H1 (cell line): Measurements from ENCODE around the gene KLK7. TPM values are rescaled to one million over a fixed set of nuclear protein-coding genes. Genes with fewer than 3 reads are reported as not detected.

Experiments
- CTCF ChIA-PET: fragments of 300-600 bp; sonication (Branson Sonifier 250); formaldehyde crosslinking; loops from one replicate; lab custom pipeline; 2021; ENCODE audit not compliant: partially characterized antibody; lab: Charles Lee
- POLR2A ChIA-PET: fragments of 300-600 bp; sonication (Branson Sonifier 250); formaldehyde crosslinking; loops from one replicate; lab custom pipeline; 2021; ENCODE audit warnings: inconsistent platforms; ENCODE audit not compliant: partially characterized antibody; lab: Charles Lee
- DNase-seq, 2 experiments: peaks; one replicate each; pipeline versions ENCODE4 v3.0.0 to v3.0.0-alpha.2; 2010 to 2022; ENCODE audit warnings: low spot score in 2 of 2, low read depth in 1 of 2, mixed read lengths in 1 of 2
- FAIRE-seq: peaks from 2 replicates; lab custom pipeline; 2011; peaks lifted over from hg19 to GRCh38; lab: Jason Lieb, UNC
- H2AFZ ChIP-seq: 2 replicates; pipeline ENCODE4 v1.8.1; 2012; ENCODE audit warnings: low read length, inconsistent platforms
- H2AK5ac ChIP-seq: 2 replicates; pipeline ENCODE4 v1.6.1; 2013; ENCODE audit warnings: low read depth, low read length
- H2BK120ac ChIP-seq: replicated peaks from 2 replicates; pipeline ENCODE3; 2013; ENCODE audit warnings: low read depth, low read length, inconsistent platforms
- H2BK12ac ChIP-seq: 2 replicates; pipeline ENCODE4 v1.6.1; 2013; ENCODE audit warnings: low read depth, low read length
- H2BK15ac ChIP-seq: 2 replicates; pipeline ENCODE4 v1.6.1; 2013; ENCODE audit warnings: low read length
- H2BK20ac ChIP-seq: 2 replicates; pipeline ENCODE4 v1.6.1; 2013; ENCODE audit warnings: low read length
- H2BK5ac ChIP-seq: 2 replicates; pipeline ENCODE4 v1.6.1; 2013; ENCODE audit warnings: low read depth, low read length
- H3K14ac ChIP-seq: 2 replicates; pipeline ENCODE4 v1.6.1; 2013; ENCODE audit warnings: inconsistent platforms; ENCODE audit not compliant: insufficient read length
- H3K18ac ChIP-seq: 2 replicates; pipeline ENCODE4 v1.6.1; 2013; ENCODE audit warnings: low read length; ENCODE audit errors: extremely low read depth
- H3K23ac ChIP-seq: 2 replicates; pipeline ENCODE4 v1.6.1; 2013; ENCODE audit warnings: inconsistent platforms; ENCODE audit not compliant: insufficient read length
- H3K23me2 ChIP-seq: 2 replicates; pipeline ENCODE4 v1.6.1; 2013; ENCODE audit warnings: low read depth, low read length
- H3K27ac ChIP-seq: 2 replicates; pipeline ENCODE4 v1.6.1; 2011; ENCODE audit warnings: low read depth, low read length, inconsistent platforms
- H3K27me3 ChIP-seq, 4 experiments: replicated peaks in 1 of 4; 1 replicate in 1 of 4; 2 replicates in 3 of 4; pipeline versions ENCODE4 v1.6.1 to v1.8.1; 2011 to 2013; ENCODE audit warnings: low read length in 3 of 4, mild to moderate bottlenecking in 3 of 4, inconsistent platforms in 2 of 4, mixed read lengths in 2 of 4, moderate library complexity in 1 of 4; ENCODE audit not compliant: control insufficient read depth in 3 of 4, insufficient read depth in 3 of 4; ENCODE audit errors: extremely low read depth in 1 of 4
- H3K36me3 ChIP-seq, 4 experiments: 2 replicates each; pipeline versions ENCODE4 v1.6.1 to v1.8.1; 2011 to 2013; ENCODE audit warnings: mild to moderate bottlenecking in 4 of 4, low read length in 3 of 4, moderate library complexity in 2 of 4, control low read depth in 1 of 4, inconsistent platforms in 1 of 4; ENCODE audit not compliant: insufficient read depth in 4 of 4, control insufficient read depth in 2 of 4
- H3K4ac ChIP-seq: replicated peaks from 2 replicates; pipeline ENCODE3; 2013; ENCODE audit warnings: low read length, low read depth, mixed read lengths, inconsistent platforms; ENCODE audit not compliant: insufficient read length
- H3K4me1 ChIP-seq, 4 experiments: replicated peaks in 1 of 4; 1 replicate in 1 of 4; 2 replicates in 3 of 4; pipeline versions ENCODE4 v1.6.1 to v1.8.1; 2011 to 2013; ENCODE audit warnings: low read length in 3 of 4, inconsistent platforms in 2 of 4, mixed read lengths in 1 of 4; ENCODE audit not compliant: insufficient read depth in 4 of 4, control insufficient read depth in 3 of 4
- H3K4me2 ChIP-seq, 2 experiments: 2 replicates each; pipeline versions ENCODE4 v1.6.1 to v1.8.1; 2011 to 2013; ENCODE audit warnings: low read depth in 2 of 2, low read length in 2 of 2, control low read depth in 1 of 2, inconsistent platforms in 1 of 2, mild to moderate bottlenecking in 1 of 2; ENCODE audit not compliant: insufficient read depth in 1 of 2
- H3K4me3 ChIP-seq, 4 experiments: fragments of 200-600, 300-600 bp in 1 of 4; sonication (generic), shearing (Covaris generic), sonication (Bioruptor Twin) in 1 of 4; 2 replicates each; pipeline versions ENCODE4 v1.5.1 to v1.8.1; 2011 to 2016; ENCODE audit warnings: low read length in 4 of 4, low read depth in 3 of 4, control low read depth in 2 of 4, inconsistent platforms in 2 of 4, mild to moderate bottlenecking in 2 of 4, mixed read lengths in 1 of 4, moderate library complexity in 1 of 4; ENCODE audit not compliant: insufficient read depth in 2 of 4; ENCODE audit errors: extremely low read depth in 1 of 4
- H3K56ac ChIP-seq: replicated peaks from 2 replicates; pipeline ENCODE3; 2013; ENCODE audit warnings: low read depth, mild to moderate bottlenecking, mixed read lengths, low read length, inconsistent platforms; ENCODE audit not compliant: insufficient read length
- H3K79me1 ChIP-seq: 2 replicates; pipeline ENCODE4 v1.6.1; 2013; ENCODE audit warnings: low read depth, low read length, control low read depth
- H3K79me2 ChIP-seq, 2 experiments: 2 replicates each; pipeline versions ENCODE4 v1.6.1 to v1.8.1; 2012 to 2013; ENCODE audit warnings: low read length in 2 of 2, mild to moderate bottlenecking in 2 of 2, inconsistent platforms in 1 of 2; ENCODE audit not compliant: insufficient read depth in 2 of 2, control insufficient read depth in 1 of 2
- H3K9ac ChIP-seq, 4 experiments: replicated peaks in 1 of 4; 1 replicate in 1 of 4; 2 replicates in 3 of 4; pipeline versions ENCODE4 v1.6.1 to v1.8.1; 2011 to 2013; ENCODE audit warnings: low read depth in 3 of 4, low read length in 3 of 4, control low read depth in 2 of 4, mild to moderate bottlenecking in 2 of 4, moderate library complexity in 2 of 4, inconsistent platforms in 1 of 4; ENCODE audit errors: extremely low read depth in 1 of 4
- H3K9me3 ChIP-seq, 2 experiments: 2 replicates each; pipeline versions ENCODE4 v1.6.1 to v1.8.1; 2012 to 2013; ENCODE audit warnings: mild to moderate bottlenecking in 2 of 2, moderate library complexity in 2 of 2, control low read depth in 1 of 2, inconsistent platforms in 1 of 2, low read depth in 1 of 2, low read length in 1 of 2, mixed read lengths in 1 of 2; ENCODE audit not compliant: insufficient read depth in 2 of 2
- H4K20me1 ChIP-seq, 2 experiments: replicated peaks in 1 of 2; 2 replicates each; pipeline versions ENCODE3 to v1.8.1; 2011 to 2013; ENCODE audit warnings: inconsistent platforms in 2 of 2, low read length in 2 of 2, mild to moderate bottlenecking in 1 of 2; ENCODE audit not compliant: insufficient read depth in 2 of 2, control insufficient read depth in 1 of 2
- H4K5ac ChIP-seq: 2 replicates; pipeline ENCODE4 v1.6.1; 2013; ENCODE audit warnings: low read length, low read depth, mixed read lengths, inconsistent platforms; ENCODE audit not compliant: insufficient read length
- H4K8ac ChIP-seq: 2 replicates; pipeline ENCODE4 v1.8.0; 2013; ENCODE audit warnings: mild to moderate bottlenecking, moderate library complexity, low read length, inconsistent platforms; ENCODE audit not compliant: insufficient read depth; ENCODE audit errors: extremely low read depth
- H4K91ac ChIP-seq: replicated peaks from 2 replicates; pipeline ENCODE3; 2013; ENCODE audit warnings: low read length, mixed read lengths, inconsistent platforms; ENCODE audit not compliant: insufficient read length
- CREB1 ChIP-seq: IDR thresholded peaks from 2 replicates; pipeline ENCODE4 v1.6.1; 2012; ENCODE audit warnings: inconsistent platforms
- MAFK ChIP-seq: IDR thresholded peaks from 2 replicates; pipeline ENCODE4 v1.6.1; 2012; ENCODE audit warnings: low read depth, mild to moderate bottlenecking, improper control_type of control experiment, low read length
- SRF ChIP-seq: IDR thresholded peaks from 2 replicates; pipeline ENCODE4 v1.6.1; 2011; ENCODE audit warnings: mild to moderate bottlenecking, low read depth, low read length, moderate library complexity
- WGBS, 2 experiments: shearing (Covaris generic) in 1 of 2; methylation state at CpG; one replicate each; pipeline versions ENCODE4 v1.1.6 to v1.1.7; 2013 to 2015; ENCODE audit warnings: low lambda C conversion rate in 2 of 2, mixed read lengths in 2 of 2, inconsistent platforms in 1 of 2, low coverage in 1 of 2, missing lambda C conversion rate in 1 of 2; ENCODE audit not compliant: insufficient replicate concordance in 2 of 2, insufficient coverage in 1 of 2, insufficient read length in 1 of 2; ENCODE audit errors: extremely low coverage in 1 of 2, missing lambda C conversion rate in 1 of 2; 5-methylcytosine and 5-hydroxymethylcytosine counted together
- polyA plus RNA-seq, 7 experiments: library from polyadenylated mRNA; depleted of rRNA in 3 of 7; stranded (reverse) in 5 of 7; unstranded in 2 of 7; fragments of >200 nt in 5 of 7; fragments of 200-250 nt in 2 of 7; gene quantifications; 1 replicate in 5 of 7; 2 replicates in 1 of 7; 4 replicates in 1 of 7; pipeline versions ENCODE4 v1.2.1 to v1.2.3, GENCODE V29; 2011 to 2013; ENCODE audit warnings: missing spikeins in 2 of 7, mixed read lengths in 2 of 7
- total RNA-seq: library from RNA; stranded (reverse); fragmentation: NEBNext Ultra II Directional; extraction: Animal tissue kit (Norgen Biotek cat#: 25700); gene quantifications from 2 replicates; pipeline ENCODE4 v1.2.1, GENCODE V29; 2021

Gene KLK7
- total and polyA plus RNA-seq, 2 of the 8 experiments (the other 6 are each of a cell fraction or from before 2014, with no cell fraction given) = 0.73 to 1.4 TPM

- Histone ChIP-seq H3K79me2 (no peaks in the 10 kb centered on the region), H2BK120ac (no peak overlapping the region), H3K36me3 (no peaks in the 10 kb centered on the region), H3K18ac (no peak overlapping the region), H3K4me1 (no peaks in the 10 kb centered on the region), H3K56ac (no peak overlapping the region), H2BK5ac (no peak overlapping the region; the same call in 1 of the 2 replicates), H4K20me1 (no peaks in the 10 kb centered on the region), H2BK20ac (no peak overlapping the region), H4K91ac (no peak overlapping the region), H3K4me3 (no peak overlapping the region), H3K9ac (no peak overlapping the region), H2AFZ (no peak overlapping the region), H4K8ac (no peak overlapping the region), H3K27ac (no peak overlapping the region), H3K79me1 (no peaks in the 10 kb centered on the region), H3K14ac (no peak overlapping the region), H3K23ac (no peak overlapping the region), H3K23me2 (no peaks in the 10 kb centered on the region), H3K4ac (no peak overlapping the region), H4K5ac (no peak overlapping the region), H2BK15ac (no peak overlapping the region), H3K9me3 (no peaks in the 10 kb centered on the region), H2BK12ac (peak overlapping the region; percentile 46; the same call in 1 of the 2 replicates), H3K4me2 (no peak overlapping the region), H3K27me3 (0 out of 7 replicates have a peak, but pooled peaks cover 0 to 2% (median 0%) of the 10 kb centered on the region in 4 experiments), H2AK5ac (no peak overlapping the region)
- FAIRE-seq (no peak), DNase-seq (no peak)
- 80% methylated on average over 8 of the region's 8 CpGs; no CpG with 5 or more reads in 1 of the 2 experiments for WGBS, 2 experiments
- ChIA-PET POLR2A (no interaction called here), CTCF (interaction anchor here (0.9 to 3.5 kb wide), 6 partner anchors 17 to 230 kb away, joined by 3 to 13 read pairs (median 9); no protein-coding TSS in a partner anchor)
- TF ChIP-seq SRF = no peak
- TF ChIP-seq MAFK = 0 out of 2 replicates have a peak, but pooled peaks have one; percentile 28
- no peak for TF ChIP-seq CREB1
Observed at GRCh38 chr19:50933640-50934039, 50.1 kb downstream of the KLK7 start.
